Cardiac muscle cell (in vitro differentiated cells and primary cell): Measurements from ENCODE around the gene RHBDD3. TPM values are rescaled to one million over a fixed set of nuclear protein-coding genes. Genes with fewer than 3 reads are reported as not detected.
"Not testable (repeated sequence)": the region's sequence is repeated elsewhere in the genome, so short reads cannot be mapped to it uniquely, and the experiment has no call there.

Source experiments
- DNase-seq, 2 donors: peaks; one replicate each; pipeline versions ENCODE4 v3.0.0 to v3.0.0-alpha.2; 2010 to 2017; ENCODE audit warnings: low read depth in 1 of 2, low spot score in 1 of 2
- H3K27ac ChIP-seq: fragments of 200-600 bp; sonication (generic); 2 replicates; pipeline ENCODE4 v1.5.1; 2016
- H3K27me3 ChIP-seq: fragments of 200-600 bp; sonication (generic); 2 replicates; pipeline ENCODE4 v1.6.0; 2016; ENCODE audit warnings: control low read depth
- H3K36me3 ChIP-seq: fragments of 200-600 bp; sonication (generic); 2 replicates; pipeline ENCODE4 v1.5.1; 2016; ENCODE audit warnings: control low read depth
- H3K4me1 ChIP-seq: fragments of 200-600 bp; sonication (generic); 2 replicates; pipeline ENCODE4 v1.8.1; 2017; ENCODE audit warnings: low read depth, mild to moderate bottlenecking, mixed run types
- H3K4me3 ChIP-seq: fragments of 200-600 bp; sonication (generic); 2 replicates; pipeline ENCODE4 v1.5.1; 2016; ENCODE audit warnings: mild to moderate bottlenecking
- H3K9me3 ChIP-seq: fragments of 200-600 bp; sonication (generic); 2 replicates; pipeline ENCODE4 v1.5.1; 2017; ENCODE audit warnings: low read depth, mild to moderate bottlenecking, control low read depth
- CTCF ChIP-seq: IDR thresholded peaks from 2 replicates; pipeline ENCODE4 v1.5.1; 2012; ENCODE audit warnings: low read depth, mild to moderate bottlenecking, low read length
- polyA plus RNA-seq: library from polyadenylated mRNA; unstranded; fragments of >200 nt; fragmentation: Nextera tagmentation; extraction: Ambion mirVana; gene quantifications from 2 replicates; pipeline ENCODE4 v1.2.1, GENCODE V29; 2016
- total RNA-seq: library from RNA; depleted of rRNA; stranded (reverse); fragments of >200 nt; gene quantifications from 2 replicates; pipeline ENCODE4 v1.2.3, GENCODE V29; 2016

The RHBDD3 gene
- total and polyA plus RNA-seq, 2 experiments from 2014 or later, result 80.4 to 88.6 TPM

- no peaks in the 10 kb centered on the region for H3K4me1 ChIP-seq
- no peak for TF ChIP-seq CTCF
- no peaks in the 10 kb centered on the region for H3K36me3 ChIP-seq
- no peaks in the 10 kb centered on the region for H3K27me3 ChIP-seq
- no peaks in the 10 kb centered on the region for H3K9me3 ChIP-seq
- no peak for DNase-seq
- H3K4me3 ChIP-seq, result no peak overlapping the region
- H3K27ac ChIP-seq, result no peak overlapping the region
These were observed 22.8 kb downstream of the RHBDD3 start for GRCh38 chr22:29244785-29245625.

GRCh38 chr22:29243874-29244446, 23.8 kb downstream of the RHBDD3 start:
- no peak overlapping the region for H3K27ac ChIP-seq
- no peaks in the 10 kb centered on the region for H3K9me3 ChIP-seq
- TF ChIP-seq CTCF, result no peak
- H3K4me1 ChIP-seq, result no peaks in the 10 kb centered on the region
- no peaks in the 10 kb centered on the region for H3K27me3 ChIP-seq
- no peak overlapping the region for H3K4me3 ChIP-seq
- no peaks in the 10 kb centered on the region for H3K36me3 ChIP-seq
- DNase-seq, result no peak

- not testable (repeated sequence) for H3K4me3 ChIP-seq, H3K9me3 ChIP-seq, H3K36me3 ChIP-seq, H3K27me3 ChIP-seq, H3K4me1 ChIP-seq, DNase-seq
- peak overlapping the region; percentile 51 for H3K27ac ChIP-seq
These were observed 27.3 kb downstream of the RHBDD3 start for GRCh38 chr22:29240481-29240880.

- no peaks in the 10 kb centered on the region for H3K9me3 ChIP-seq
- no peak overlapping the region for H3K27ac ChIP-seq
- no peak overlapping the region for H3K4me3 ChIP-seq
- no peak for TF ChIP-seq CTCF
- H3K36me3 ChIP-seq, result no peaks in the 10 kb centered on the region
- no peak for DNase-seq
- no peaks in the 10 kb centered on the region for H3K4me1 ChIP-seq
- no peaks in the 10 kb centered on the region for H3K27me3 ChIP-seq
These were observed 34.4 kb downstream of the RHBDD3 start for GRCh38 chr22:29233277-29233877.

- no peak overlapping the region for H3K27ac ChIP-seq
- peak in 1 of 2 donors; percentile 63 for DNase-seq
- H3K36me3 ChIP-seq, result no peaks in the 10 kb centered on the region
- TF ChIP-seq CTCF, result no peak
- H3K4me3 ChIP-seq, result no peak overlapping the region
- H3K4me1 ChIP-seq, result no peaks in the 10 kb centered on the region
- no peaks in the 10 kb centered on the region for H3K9me3 ChIP-seq
- H3K27me3 ChIP-seq, result no peaks in the 10 kb centered on the region
These were observed 35.5 kb downstream of the RHBDD3 start for GRCh38 chr22:29231971-29232959.
